Mononuclear cell (primary cell): ENCODE measurements around the gene COL13A1. TPM values are rescaled to one million over a fixed set of nuclear protein-coding genes. Genes with fewer than 3 reads are reported as not detected.

Experiments used
- H3K27me3 ChIP-seq: 2 replicates; pipeline ENCODE4 v1.6.0; 2011; ENCODE audit warnings: low read length, control low read depth; ENCODE audit not compliant: insufficient read depth
- H3K4me1 ChIP-seq: 2 replicates; pipeline ENCODE4 v1.5.1; 2011; ENCODE audit warnings: mild to moderate bottlenecking, low read length, control low read depth; ENCODE audit not compliant: insufficient read depth
- H3K4me3 ChIP-seq: 2 replicates; pipeline ENCODE4 v1.5.1; 2011; ENCODE audit warnings: mild to moderate bottlenecking, low read length, moderate library complexity
- H3K9me3 ChIP-seq: 2 replicates; pipeline ENCODE4 v1.5.1; 2011; ENCODE audit warnings: low read depth, mild to moderate bottlenecking, control low read depth, low read length
- total RNA-seq: library from RNA; depleted of rRNA; stranded (reverse); fragments of >200 nt; gene quantifications from one replicate; pipeline ENCODE4 v1.2.3, GENCODE V29; 2012

COL13A1 gene
- total RNA-seq, 1 donor, result 0.52 TPM

DNA sequence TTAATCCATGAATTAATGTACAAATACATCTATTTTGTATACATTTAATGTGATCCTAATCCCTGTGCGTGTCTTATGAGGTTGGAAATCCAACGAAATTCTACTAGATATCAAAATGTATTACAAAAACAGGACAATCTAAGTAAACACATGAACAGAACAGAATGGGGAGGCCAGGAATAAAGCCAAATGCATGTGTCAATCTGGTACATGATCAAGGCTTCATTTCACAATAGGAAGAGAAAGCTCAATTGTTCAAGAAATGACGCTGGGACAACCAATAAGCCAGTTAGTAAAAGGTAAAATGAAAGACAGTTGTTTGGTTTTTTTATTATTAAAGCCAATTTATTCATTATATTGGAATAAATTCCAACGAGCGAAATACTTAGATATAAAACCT, 83.0 kb downstream of the COL13A1 start:
- Histone ChIP-seq H3K9me3 (no peaks in the 10 kb centered on the region), H3K4me3 (no peak overlapping the region), H3K4me1 (no peaks in the 10 kb centered on the region), H3K27me3 (no peaks in the 10 kb centered on the region)

- Histone ChIP-seq H3K4me1 (no peaks in the 10 kb centered on the region), H3K9me3 (no peaks in the 10 kb centered on the region), H3K4me3 (no peak overlapping the region), H3K27me3 (no peaks in the 10 kb centered on the region)
These were observed 83.8 kb downstream of the COL13A1 start for GRCh38 chr10:69885379-69886013.

- H3K4me3 ChIP-seq, result no peak overlapping the region
- no peaks in the 10 kb centered on the region for H3K4me1 ChIP-seq
- H3K27me3 ChIP-seq, result no peaks in the 10 kb centered on the region
- H3K9me3 ChIP-seq, result no peaks in the 10 kb centered on the region
These were observed 87.3 kb downstream of the COL13A1 start for GRCh38 chr10:69888882-69889584.

DNA sequence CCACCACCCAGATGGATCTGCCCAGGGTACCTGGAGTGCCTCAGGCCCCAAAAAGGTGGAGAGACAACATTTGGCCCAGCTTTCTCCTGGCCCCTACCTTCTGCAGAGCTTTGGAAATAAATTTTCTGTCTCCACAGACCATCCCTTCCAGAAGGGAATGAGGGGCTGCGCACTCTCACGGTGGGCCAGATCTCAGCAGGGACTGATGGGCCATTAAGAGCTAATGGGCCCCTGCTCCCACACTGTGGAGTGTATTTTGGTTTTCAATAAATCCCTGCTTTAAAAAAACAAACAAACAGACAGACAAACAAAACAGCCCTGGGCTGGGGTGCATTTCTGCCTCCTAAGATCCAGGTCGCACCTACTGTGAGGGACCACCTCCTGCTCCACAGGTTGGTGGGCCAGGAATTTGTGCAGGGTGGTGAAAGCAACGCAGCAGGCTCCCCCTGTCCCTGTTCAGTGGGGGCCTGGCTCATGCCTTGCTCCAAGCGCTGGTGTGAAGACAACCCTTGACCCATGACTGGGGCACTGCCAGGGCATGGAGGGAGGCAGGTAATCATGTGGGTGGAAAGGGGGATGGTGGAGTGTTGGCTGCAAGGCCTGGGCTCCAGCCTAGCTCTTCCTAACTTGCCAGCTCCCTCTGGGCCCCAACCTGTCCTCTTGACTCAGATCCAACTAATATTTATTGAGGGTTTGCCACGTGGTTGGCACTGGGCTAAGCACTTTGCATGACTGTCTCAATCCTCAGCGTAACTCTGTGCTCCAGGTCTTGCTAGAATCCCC, 88.5 kb downstream of the COL13A1 start:
- no peaks in the 10 kb centered on the region for H3K4me1 ChIP-seq
- no peaks in the 10 kb centered on the region for H3K27me3 ChIP-seq
- H3K9me3 ChIP-seq, result no peaks in the 10 kb centered on the region
- H3K4me3 ChIP-seq, result no peak overlapping the region

GRCh38 chr10:69891057-69891617, 89.4 kb downstream of the COL13A1 start:
- Histone ChIP-seq H3K4me3 (no peak overlapping the region), H3K9me3 (no peaks in the 10 kb centered on the region), H3K27me3 (no peaks in the 10 kb centered on the region), H3K4me1 (no peaks in the 10 kb centered on the region)

DNA sequence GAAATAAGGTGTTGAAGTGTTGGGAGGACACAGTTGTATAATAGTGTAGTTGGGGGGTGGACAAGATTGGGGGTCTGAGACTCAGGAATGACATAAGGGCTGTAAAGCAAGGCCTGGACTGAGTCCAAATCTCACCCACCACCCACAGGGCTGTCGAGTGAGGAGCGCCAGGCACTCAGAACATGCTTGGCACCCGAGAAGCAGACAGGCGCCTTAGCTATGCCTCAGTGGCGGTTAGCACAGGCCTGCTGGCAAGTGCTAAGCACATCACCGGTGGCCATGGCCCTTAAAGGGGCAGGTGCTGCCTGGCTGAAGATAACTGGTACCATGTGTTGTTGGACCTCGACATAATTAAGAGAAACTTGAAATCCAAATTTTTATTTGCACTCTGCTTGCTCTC, 90.7 kb downstream of the COL13A1 start:
- no peaks in the 10 kb centered on the region for H3K4me1 ChIP-seq
- no peaks in the 10 kb centered on the region for H3K9me3 ChIP-seq
- H3K4me3 ChIP-seq, result no peak overlapping the region
- no peaks in the 10 kb centered on the region for H3K27me3 ChIP-seq

GRCh38 chr10:69892816-69893215, 91.1 kb downstream of the COL13A1 start:
- Histone ChIP-seq H3K9me3 (no peaks in the 10 kb centered on the region), H3K27me3 (no peaks in the 10 kb centered on the region), H3K4me3 (no peak overlapping the region), H3K4me1 (no peaks in the 10 kb centered on the region)

GRCh38 chr10:69893271-69893900, 91.7 kb downstream of the COL13A1 start:
- no peaks in the 10 kb centered on the region for H3K9me3 ChIP-seq
- no peaks in the 10 kb centered on the region for H3K4me1 ChIP-seq
- H3K4me3 ChIP-seq, result no peak overlapping the region
- no peaks in the 10 kb centered on the region for H3K27me3 ChIP-seq

DNA sequence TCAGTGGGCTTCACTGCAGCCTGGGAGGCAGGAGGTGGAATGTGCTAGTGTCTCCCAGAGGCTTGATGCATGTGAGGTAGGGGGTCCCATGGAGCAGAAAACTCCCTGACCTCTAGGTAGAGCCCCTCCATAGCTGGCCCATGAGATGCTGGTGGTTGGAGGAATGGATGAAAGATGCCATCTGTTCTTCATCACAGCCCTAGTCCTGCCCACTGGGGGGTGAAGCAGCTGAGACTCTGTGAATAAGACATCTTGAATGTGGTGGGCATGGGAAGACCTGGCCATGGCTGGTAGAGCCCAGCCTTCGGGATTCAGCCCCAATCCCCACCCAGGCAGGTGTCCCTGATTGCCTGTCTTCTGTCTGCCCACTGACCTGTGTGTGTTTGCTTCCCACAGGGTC, 92.5 kb downstream of the COL13A1 start:
- Histone ChIP-seq H3K4me3 (no peak overlapping the region), H3K27me3 (no peaks in the 10 kb centered on the region), H3K9me3 (no peaks in the 10 kb centered on the region), H3K4me1 (no peaks in the 10 kb centered on the region)

DNA sequence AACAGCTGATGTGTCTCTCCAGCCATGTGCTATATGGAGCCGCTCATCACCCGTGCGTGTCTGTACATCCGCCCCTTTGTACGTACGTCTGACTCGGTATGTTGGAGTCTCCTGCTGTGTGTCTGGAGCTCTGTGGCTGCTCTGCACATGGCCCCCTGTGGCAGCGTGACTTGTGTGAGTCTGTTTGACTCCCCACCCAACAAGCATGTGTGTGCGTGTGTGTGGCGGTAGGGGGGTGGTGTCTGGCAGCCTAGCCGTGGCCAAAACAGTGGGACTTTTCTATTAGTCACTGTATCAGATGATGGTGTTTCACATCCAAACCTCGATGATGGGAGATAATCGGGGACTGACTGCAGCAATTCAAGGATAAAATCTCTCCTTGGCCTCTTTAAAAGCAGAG, 94.1 kb downstream of the COL13A1 start:
- no peaks in the 10 kb centered on the region for H3K9me3 ChIP-seq
- no peaks in the 10 kb centered on the region for H3K27me3 ChIP-seq
- H3K4me3 ChIP-seq, result no peak overlapping the region
- H3K4me1 ChIP-seq, result no peaks in the 10 kb centered on the region

DNA sequence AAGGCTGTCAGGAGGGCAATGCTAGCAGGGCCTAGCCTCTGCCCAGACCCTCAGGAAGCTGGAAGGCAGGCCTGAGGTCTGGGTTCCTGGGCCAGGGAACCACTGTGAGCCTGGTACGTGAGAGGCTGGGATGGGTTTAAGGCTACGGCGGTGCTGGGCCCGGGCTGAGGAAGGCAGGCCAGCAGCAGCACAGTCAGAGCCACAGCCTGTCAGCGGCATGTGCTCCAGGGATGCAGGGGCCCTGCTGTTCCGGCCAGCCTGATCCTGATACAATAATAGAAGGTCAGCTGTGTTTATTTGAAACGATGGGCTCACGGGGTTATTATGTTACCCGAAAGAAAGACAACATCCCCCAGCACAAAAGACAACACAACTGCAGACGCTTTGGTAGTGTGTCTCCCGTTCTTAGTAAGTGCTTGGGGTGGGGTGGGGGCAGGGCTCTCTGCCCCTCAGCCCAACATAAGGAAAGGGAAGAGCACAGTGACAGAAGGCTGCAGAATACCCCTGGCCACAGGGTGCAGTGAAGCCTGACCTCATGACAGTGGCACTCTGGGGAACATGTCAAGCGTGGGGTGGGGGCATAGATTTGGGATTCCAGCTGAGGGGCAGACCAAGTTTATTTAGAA, 95.0 kb downstream of the COL13A1 start:
- H3K4me1 ChIP-seq, result no peaks in the 10 kb centered on the region
- H3K9me3 ChIP-seq, result no peaks in the 10 kb centered on the region
- no peak overlapping the region for H3K4me3 ChIP-seq
- no peaks in the 10 kb centered on the region for H3K27me3 ChIP-seq

GRCh38 chr10:69897432-69897831, 95.7 kb downstream of the COL13A1 start:
- no peak overlapping the region for H3K4me3 ChIP-seq
- no peaks in the 10 kb centered on the region for H3K4me1 ChIP-seq
- H3K27me3 ChIP-seq, result no peaks in the 10 kb centered on the region
- no peaks in the 10 kb centered on the region for H3K9me3 ChIP-seq

- no peaks in the 10 kb centered on the region for H3K9me3 ChIP-seq
- H3K4me1 ChIP-seq, result no peaks in the 10 kb centered on the region
- H3K27me3 ChIP-seq, result no peaks in the 10 kb centered on the region
- H3K4me3 ChIP-seq, result no peak overlapping the region
These were observed 96.3 kb downstream of the COL13A1 start for GRCh38 chr10:69897999-69898398.

DNA sequence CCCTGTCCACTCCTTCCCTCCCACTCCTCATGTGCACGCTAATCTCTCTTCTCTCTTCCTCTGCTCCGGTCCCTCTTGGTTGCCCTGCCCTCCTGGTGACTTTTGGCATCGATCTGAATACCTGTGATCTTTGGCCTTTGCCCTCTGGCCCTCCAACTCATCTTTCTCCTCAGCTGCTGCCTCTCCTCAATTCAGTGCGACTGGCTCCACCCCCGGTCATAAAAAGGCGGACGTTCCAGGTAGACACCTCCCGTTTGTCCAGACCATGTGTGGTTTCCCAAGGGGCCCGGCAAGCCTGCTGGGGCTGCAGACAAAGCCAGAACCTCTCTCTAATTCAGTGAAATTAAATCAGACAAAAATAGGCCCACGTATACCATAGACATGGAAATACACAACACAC, 96.8 kb downstream of the COL13A1 start:
- Histone ChIP-seq H3K4me3 (no peak overlapping the region), H3K27me3 (no peaks in the 10 kb centered on the region), H3K4me1 (no peaks in the 10 kb centered on the region), H3K9me3 (no peaks in the 10 kb centered on the region)
